Stomach (tissue), 9 donors: ENCODE data around the gene METTL6. TPM values are rescaled to one million over a fixed set of nuclear protein-coding genes. Genes with fewer than 3 reads are reported as not detected.

Source experiments
- DNase-seq, 2 donors: peaks; one replicate each; pipeline versions ENCODE4 v3.0.0 to v3.0.0-alpha.2; 2013 to 2019
- H3K27ac ChIP-seq, 5 donors: fragments of 200-600 bp in 4 of 5; sonication (generic) in 4 of 5; one replicate each; pipeline ENCODE4 v1.5.1; 2013 to 2019; ENCODE audit warnings: mild to moderate bottlenecking in 1 of 5, moderate library complexity in 1 of 5
- H3K27me3 ChIP-seq, 3 donors: fragments of 200-600 bp; sonication (generic); one replicate each; pipeline ENCODE4 v1.5.1; 2017 to 2019; ENCODE audit warnings: mixed run types in 1 of 3
- H3K36me3 ChIP-seq, 4 donors: fragments of 200-600 bp; sonication (generic); 1 replicate in 3 of 4; 2 replicates in 1 of 4; pipeline ENCODE4 v1.5.1; 2016 to 2019
- H3K4me1 ChIP-seq, 4 donors: fragments of 200-600 bp; sonication (generic); one replicate each; pipeline ENCODE4 v1.5.1; 2016 to 2019
- H3K4me3 ChIP-seq, 4 donors: fragments of 200-600 bp; sonication (generic) in 3 of 4; one replicate each; pipeline ENCODE4 v1.5.1; 2016 to 2019; ENCODE audit warnings: mild to moderate bottlenecking in 1 of 4
- H3K9me3 ChIP-seq, 4 donors: fragments of 200-600 bp; sonication (generic); one replicate each; pipeline ENCODE4 v1.5.1; 2016 to 2019
- CTCF ChIP-seq, 7 experiments: fragments of 450-650 bp in 4 of 7; fragments of 200-600 bp in 3 of 7; sonication (generic) in 3 of 7; IDR thresholded peaks; one replicate each; pipeline ENCODE4 v1.5.1; 2016 to 2019; ENCODE audit warnings: antibody characterized with exemption in 7 of 7, control low read depth in 2 of 7, mild to moderate bottlenecking in 1 of 7
- EP300 ChIP-seq: sonication (generic); formaldehyde crosslinking; IDR thresholded peaks from one replicate; pipeline ENCODE4 v1.6.1; 2017; ENCODE audit warnings: antibody characterized with exemption
- POLR2A ChIP-seq, 4 donors: fragments of 450-650 bp; IDR thresholded peaks; one replicate each; pipeline ENCODE4 v1.6.1; 2016; ENCODE audit warnings: antibody characterized with exemption in 4 of 4, control low read depth in 2 of 4, mild to moderate bottlenecking in 1 of 4, moderate library complexity in 1 of 4
- POLR2AphosphoS5 ChIP-seq, 3 donors: sonication (generic); formaldehyde crosslinking; IDR thresholded peaks; one replicate each; pipeline ENCODE4 v1.6.1; 2016; ENCODE audit warnings: antibody characterized with exemption in 3 of 3
- WGBS, 5 donors: extraction: QIAGEN DNeasy Blood & Tissue Kit in 3 of 5; methylation state at CpG; one replicate each; pipeline versions ENCODE4 v1.1.5 to v1.1.7; 2013 to 2018; 5-methylcytosine and 5-hydroxymethylcytosine counted together
- intact Hi-C: fragments of 100-400 bp; cut with DNase I; formaldehyde crosslinking; loops from one replicate; pipeline ENCODE4 v1.15.1; 2023; ENCODE audit warnings: low total_unique reads
- polyA plus RNA-seq, 3 donors: library from polyadenylated mRNA; stranded (reverse); fragments of 200-250 nt; gene quantifications; one replicate each; pipeline ENCODE4 v1.2.3, GENCODE V29; 2013
- small RNA-seq, 4 donors: library from RNA; depleted of rRNA; stranded (forward); fragments of <200 nt; gene quantifications; one replicate each; pipeline ENCODE3, GENCODE V24; 2016
- total RNA-seq, 5 donors: library from RNA; depleted of rRNA; stranded (reverse); fragments of >200 nt; gene quantifications; one replicate each; pipeline versions ENCODE4 v1.1.0 to v1.2.3, GENCODE V29; 2014 to 2016
- donor health status: healthy with polysubstance abuse.
- donor health status: Bipolar disorder and iron deficiency.
- donor health status: healthy.

The METTL6 gene
- total and polyA plus RNA-seq, 8 donors: 0.29 to 35.8 (median 6.9) TPM

DNA sequence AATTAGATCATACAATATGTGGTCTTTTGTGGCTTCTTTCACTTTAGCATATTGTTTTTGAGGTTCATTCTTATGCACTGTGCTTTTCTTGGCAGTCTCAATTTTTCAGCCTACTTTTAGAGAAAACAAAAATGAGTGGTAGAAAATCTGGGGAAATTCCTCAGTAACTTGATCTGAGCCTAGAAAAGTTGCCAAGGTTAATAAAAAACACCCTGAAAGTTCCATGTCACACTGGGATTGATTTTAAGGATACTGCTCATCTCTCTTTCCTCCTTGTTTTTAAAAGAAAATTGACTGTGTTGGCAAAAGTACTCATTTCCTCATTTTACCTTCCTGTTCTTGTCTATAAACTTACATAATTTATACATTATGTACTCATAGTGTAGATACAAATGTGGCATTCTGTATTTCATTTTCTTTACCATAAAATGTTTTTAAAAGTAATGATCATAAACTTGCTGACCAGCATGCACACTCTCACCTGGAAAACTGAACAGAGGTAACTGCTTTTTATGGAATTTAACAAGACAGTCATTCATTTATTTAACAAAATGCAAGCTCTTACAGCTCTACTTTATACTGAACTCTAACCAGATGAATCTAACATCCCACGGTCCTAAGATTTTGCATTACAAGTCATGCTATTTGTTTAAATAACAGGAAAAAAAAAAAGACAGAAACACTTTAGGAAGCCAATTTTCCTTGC, 66.4 kb downstream of the METTL6 start:
- Histone ChIP-seq H3K9me3 (no peaks in the 10 kb centered on the region), H3K36me3 (no peaks in the 10 kb centered on the region), H3K4me1 (peaks cover 0 to 8% (median 0%) of the 10 kb centered on the region in 4 donors), H3K4me3 (no peak overlapping the region), H3K27me3 (no peaks in the 10 kb centered on the region), H3K27ac (no peak overlapping the region)
- TF ChIP-seq EP300 (no peak), CTCF (IDR thresholded peaks at IDR 0.05) (no peak), POLR2A (IDR thresholded peaks at IDR 0.05) (no peak), POLR2AphosphoS5 (IDR thresholded peaks at IDR 0.05) (no peak)
- DNase-seq: peak in 1 of 2 donors; percentile 17
- intact Hi-C loops: no loop called here
- WGBS, 5 donors: 43 to 58% (median 55%) methylated on average over 1 of the region's 1 CpG

Small RNA genes within 50 kb of the gene (small RNA-seq; reads per million reads assigned to genes)
- 0 reads per million in 4 donors for gene HMGN2P7
- 0 reads per million in 4 donors for gene RNU6-1024P

Other genes with a start within 250 kb of the METTL6 start
- 100 to 1,000 TPM in 3 of 5 donors, 10 to 100 TPM in 2; 68.4 to 483 (median 118) TPM for gene CAPN7, start 221.3 kb downstream of the METTL6 start, total RNA-seq
- 10 to 100 TPM in 2 of 3 donors, 1 to 10 TPM in 1; 7.7 to 13.6 (median 12.3) TPM for gene CAPN7, start 221.3 kb downstream of the METTL6 start, polyA plus RNA-seq
- 10 to 100 TPM in 4 of 5 donors, 1 to 10 TPM in 1; 1.8 to 43.7 (median 27.5) TPM for gene SH3BP5, start 95.0 kb downstream of the METTL6 start, total RNA-seq
- 10 to 100 TPM; 12.5 to 16.5 (median 13.0) TPM for gene SH3BP5, start 95.0 kb downstream of the METTL6 start, polyA plus RNA-seq
- gene EAF1, start 54 bp upstream of the METTL6 start, total RNA-seq: 10 to 100 TPM in 4 of 5 donors, 1 to 10 TPM in 1; 1.8 to 62.9 (median 29.5) TPM
- gene EAF1, start 54 bp upstream of the METTL6 start, polyA plus RNA-seq: 1 to 10 TPM; 3.2 to 8.2 (median 8.1) TPM
- 1 to 10 TPM in 3 of 5 donors, under 1 TPM in 1, not detected in 1; 0.29 to 5.3 (median 1.2) TPM for gene COLQ, start 94.2 kb upstream of the METTL6 start, total RNA-seq
- gene COLQ, start 94.2 kb upstream of the METTL6 start, polyA plus RNA-seq: 1 to 10 TPM in 1 of 3 donors, under 1 TPM in 2; 0.62 to 1.9 (median 0.76) TPM
- 10 to 100 TPM; 18.1 to 46.7 (median 34.1) TPM for gene HACL1, start 174.0 kb upstream of the METTL6 start, total RNA-seq
- 10 to 100 TPM; 13.9 to 21.7 (median 14.7) TPM for gene HACL1, start 174.0 kb upstream of the METTL6 start, polyA plus RNA-seq
- gene BTD, start 174.2 kb upstream of the METTL6 start, total RNA-seq: 100 to 1,000 TPM in 1 of 5 donors, 10 to 100 TPM in 3, 1 to 10 TPM in 1; 2.9 to 102 (median 23.0) TPM
- 10 to 100 TPM in 2 of 3 donors, 1 to 10 TPM in 1; 8.1 to 12.5 (median 10.3) TPM for gene BTD, start 174.2 kb upstream of the METTL6 start, polyA plus RNA-seq